Measurements from ENCODE around the gene CLASP2.

The CLASP2 gene

GRCh38 chr3:33646406-33646805 lies 71.6 kb downstream of the CLASP2 start:
- no peak for DNase-seq
- in situ Hi-C loops (cut with MboI; ENCODE audit: low pct_unique_long_range_greater_than_20kb, low sequenced_read_pairs), result loop anchor here (25.0 kb wide), 1 partner anchor 141 kb away; the partner anchor contains the start of gene PDCD6IP

- no peak for DNase-seq
- in situ Hi-C loops (cut with MboI; ENCODE audit: low pct_unique_long_range_greater_than_20kb, low sequenced_read_pairs), result loop anchor here (25.0 kb wide), 1 partner anchor 142 kb away; the partner anchor contains the start of gene PDCD6IP
These were observed 72.9 kb downstream of the CLASP2 start for GRCh38 chr3:33645060-33645647.

GRCh38 chr3:33644582-33644981 lies 73.5 kb downstream of the CLASP2 start:
- in situ Hi-C loops (cut with MboI; ENCODE audit: low pct_unique_long_range_greater_than_20kb, low sequenced_read_pairs), result loop anchor here (25.0 kb wide), 1 partner anchor 143 kb away; the partner anchor contains the start of gene PDCD6IP
- DNase-seq, result no peak

DNA sequence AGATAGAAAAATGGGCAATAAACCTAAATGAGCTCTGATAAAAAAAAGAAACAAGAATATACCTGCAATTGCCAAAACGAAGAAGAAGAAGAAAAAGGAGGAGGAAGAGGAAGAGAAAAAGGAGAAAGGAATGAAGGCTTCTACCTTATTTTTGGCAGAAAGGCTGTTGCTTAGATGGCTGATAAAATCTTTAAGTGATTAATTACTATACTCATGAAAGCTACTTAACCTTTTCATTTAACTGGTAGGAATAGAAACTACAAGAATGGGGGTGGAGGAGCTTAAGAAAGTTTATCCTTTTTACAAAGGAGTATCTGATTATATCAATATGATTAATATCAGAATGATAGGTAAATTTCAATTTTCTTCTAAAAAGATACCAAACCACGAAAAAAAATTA lies 75.2 kb downstream of the CLASP2 start:
- in situ Hi-C loops (cut with MboI; ENCODE audit: low pct_unique_long_range_greater_than_20kb, low sequenced_read_pairs), result loop anchor here (25.0 kb wide), 1 partner anchor 144 kb away; the partner anchor contains the start of gene PDCD6IP

DNA sequence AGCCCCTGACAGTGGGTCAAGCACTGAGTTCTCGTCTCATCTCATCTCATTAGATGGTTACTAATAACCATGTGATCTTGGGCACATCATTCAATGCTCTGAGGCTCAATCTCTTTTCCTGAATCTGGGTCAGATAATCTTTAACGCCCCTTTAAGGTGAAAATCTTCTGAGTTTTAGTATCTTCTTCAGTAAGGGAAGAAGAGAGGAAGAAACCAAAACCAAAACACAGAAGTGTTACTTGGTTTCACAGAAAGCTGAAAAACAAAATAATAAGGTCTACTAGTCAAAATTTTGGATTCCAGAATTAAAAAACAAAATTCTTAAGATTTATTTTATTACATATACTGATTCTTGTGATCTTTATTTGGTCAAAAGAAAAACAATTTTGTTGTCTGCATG lies 78.2 kb downstream of the CLASP2 start:
- DNase-seq, result no peak
- in situ Hi-C loops (cut with MboI; ENCODE audit: low pct_unique_long_range_greater_than_20kb, low sequenced_read_pairs), result loop anchor here (25.0 kb wide), 1 partner anchor 147 kb away; the partner anchor contains the start of gene PDCD6IP

More for the DNA sequence above, 75.2 kb downstream of the CLASP2 start:
- no peak for DNase-seq

DNA sequence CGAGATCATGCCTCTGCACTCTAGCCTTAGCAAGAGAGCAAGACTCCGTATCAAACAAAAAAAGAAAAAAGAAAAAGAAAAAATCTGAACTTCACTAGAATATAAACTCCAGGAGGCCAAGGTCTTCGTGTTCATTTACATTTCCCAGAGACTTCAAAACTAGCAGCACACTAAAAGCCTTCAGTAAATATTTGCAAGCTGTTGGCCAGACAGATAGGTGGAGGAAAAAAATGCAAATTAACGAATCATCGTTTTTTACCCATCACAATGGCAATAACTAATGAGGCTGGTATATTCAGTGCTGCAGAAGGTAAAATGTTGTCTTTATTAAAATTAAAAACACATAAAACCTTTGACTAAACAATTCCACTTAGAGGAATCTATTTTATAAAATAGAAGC lies 80.6 kb downstream of the CLASP2 start:
- in situ Hi-C loops (cut with MboI; ENCODE audit: low pct_unique_long_range_greater_than_20kb, low sequenced_read_pairs), result loop anchor here (25.0 kb wide), 1 partner anchor 150 kb away; the partner anchor contains the start of gene PDCD6IP

DNA sequence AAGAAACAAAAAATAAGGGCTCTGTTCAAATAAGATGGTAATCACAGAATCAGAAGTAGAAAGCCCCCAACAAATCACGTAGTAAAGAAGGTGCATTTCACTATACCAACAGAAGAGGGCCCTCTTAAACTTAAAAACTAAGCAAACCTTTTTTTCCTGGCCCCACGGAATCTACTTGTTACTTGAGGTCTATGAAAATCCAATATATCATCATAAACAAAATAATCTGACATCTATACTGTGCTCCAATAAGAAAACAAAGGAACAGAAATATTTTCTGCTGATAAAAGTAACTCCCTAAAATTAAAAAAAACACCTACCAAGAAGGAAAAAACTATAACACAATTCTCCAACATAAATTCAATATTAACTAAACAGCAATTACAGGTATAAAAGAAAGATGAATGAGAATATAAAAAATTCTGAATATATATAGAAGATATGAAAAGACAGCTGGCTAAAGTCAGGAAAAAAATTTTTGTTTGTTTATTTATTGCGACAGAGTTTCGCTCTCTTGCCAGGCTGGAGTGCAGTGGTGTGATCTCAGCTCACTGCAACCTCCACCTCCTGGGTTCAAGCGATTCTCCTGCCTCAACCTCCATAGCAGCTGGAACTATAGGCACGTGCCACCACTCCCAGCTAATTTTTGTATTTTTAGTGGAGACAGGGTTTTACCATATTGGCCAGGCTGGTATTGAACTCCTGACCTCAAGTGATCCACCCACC lies 81.8 kb downstream of the CLASP2 start:
- in situ Hi-C loops (cut with MboI; ENCODE audit: low pct_unique_long_range_greater_than_20kb, low sequenced_read_pairs), result loop anchor here (25.0 kb wide), 1 partner anchor 151 kb away; the partner anchor contains the start of gene PDCD6IP

More for the DNA sequence above, 80.6 kb downstream of the CLASP2 start:
- no peak for DNase-seq

GRCh38 chr3:33634262-33634661 lies 83.8 kb downstream of the CLASP2 start:
- in situ Hi-C loops (cut with MboI; ENCODE audit: low pct_unique_long_range_greater_than_20kb, low sequenced_read_pairs), result loop anchor here (25.0 kb wide), 1 partner anchor 153 kb away; the partner anchor contains the start of gene PDCD6IP
- DNase-seq, result no peak

More for the DNA sequence above, 81.8 kb downstream of the CLASP2 start:
- peak; percentile 80 for DNase-seq

DNA sequence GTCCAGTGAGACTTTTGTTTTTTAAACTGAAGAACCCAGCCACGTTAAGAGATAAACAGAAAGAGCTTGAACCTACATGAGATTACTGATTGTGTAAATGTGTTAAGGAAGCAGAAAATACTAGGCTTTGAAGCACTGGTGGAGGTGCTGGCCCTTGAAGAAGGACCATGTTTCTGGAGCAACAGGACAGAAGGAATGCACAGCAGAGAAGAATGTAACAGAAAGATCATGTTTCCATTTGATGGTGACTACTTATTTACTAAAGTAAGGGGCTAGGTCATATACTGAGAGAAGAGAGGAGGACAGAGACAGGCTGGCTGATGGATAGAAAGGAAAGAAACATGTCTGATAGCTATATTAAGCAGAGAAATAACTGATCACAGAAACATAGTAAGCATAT lies 88.8 kb downstream of the CLASP2 start:
- in situ Hi-C loops (cut with MboI; ENCODE audit: low pct_unique_long_range_greater_than_20kb, low sequenced_read_pairs), result loop anchor here (25.0 kb wide), 1 partner anchor 158 kb away; the partner anchor contains the start of gene PDCD6IP

DNA sequence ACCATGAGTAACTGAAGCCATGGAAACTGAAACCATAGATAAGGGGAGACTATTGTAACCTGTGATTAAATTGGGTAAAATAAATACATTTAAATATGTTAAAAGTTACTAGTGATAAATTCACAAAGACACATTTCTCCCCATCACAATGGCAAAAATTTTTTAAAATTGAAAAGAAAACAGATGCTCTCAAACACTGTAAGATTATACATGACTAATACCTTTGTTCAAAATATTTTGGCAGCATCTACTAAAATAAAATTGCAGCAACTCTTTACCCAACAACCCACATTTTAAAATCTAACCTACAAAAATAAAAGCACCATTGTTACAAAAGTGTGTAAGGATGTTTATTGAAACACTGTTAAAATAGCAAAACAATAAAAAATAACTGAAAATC lies 93.3 kb downstream of the CLASP2 start:
- DNase-seq, result no peak
- in situ Hi-C loops (cut with MboI; ENCODE audit: low pct_unique_long_range_greater_than_20kb, low sequenced_read_pairs), result loop anchor here (25.0 kb wide), 1 partner anchor 163 kb away; the partner anchor contains the start of gene PDCD6IP

More for the DNA sequence above, 88.8 kb downstream of the CLASP2 start:
- DNase-seq, result no peak

- in situ Hi-C loops (cut with MboI; ENCODE audit: low pct_unique_long_range_greater_than_20kb, low sequenced_read_pairs), result no loop called here
These were observed 105.0 kb downstream of the CLASP2 start for GRCh38 chr3:33613041-33613440.

GRCh38 chr3:33612607-33613006 lies 105.4 kb downstream of the CLASP2 start:
- in situ Hi-C loops (cut with MboI; ENCODE audit: low pct_unique_long_range_greater_than_20kb, low sequenced_read_pairs), result no loop called here
- DNase-seq, result no peak

More at GRCh38 chr3:33613041-33613440, 105.0 kb downstream of the CLASP2 start:
- no peak for DNase-seq

DNA sequence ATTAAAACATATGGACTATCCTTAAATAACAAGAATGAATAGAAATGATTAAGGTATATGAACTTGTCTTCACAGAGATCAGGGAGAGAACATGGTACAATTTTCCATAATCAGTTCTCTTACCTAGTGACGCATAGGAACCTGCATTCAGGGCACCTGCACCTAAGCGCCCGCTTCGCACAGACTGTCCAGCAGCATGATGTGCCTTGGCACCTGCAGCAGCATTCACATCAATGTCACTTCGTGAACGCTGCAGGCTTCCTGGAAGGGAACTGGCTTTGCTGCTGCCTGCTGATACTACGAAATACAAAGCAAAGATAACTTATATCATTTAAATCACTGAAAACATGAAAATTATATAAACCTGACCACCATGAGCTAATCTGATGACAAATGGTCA lies 115.2 kb downstream of the CLASP2 start:
- no peak for DNase-seq
- in situ Hi-C loops (cut with MboI; ENCODE audit: low pct_unique_long_range_greater_than_20kb, low sequenced_read_pairs), result no loop called here

DNA sequence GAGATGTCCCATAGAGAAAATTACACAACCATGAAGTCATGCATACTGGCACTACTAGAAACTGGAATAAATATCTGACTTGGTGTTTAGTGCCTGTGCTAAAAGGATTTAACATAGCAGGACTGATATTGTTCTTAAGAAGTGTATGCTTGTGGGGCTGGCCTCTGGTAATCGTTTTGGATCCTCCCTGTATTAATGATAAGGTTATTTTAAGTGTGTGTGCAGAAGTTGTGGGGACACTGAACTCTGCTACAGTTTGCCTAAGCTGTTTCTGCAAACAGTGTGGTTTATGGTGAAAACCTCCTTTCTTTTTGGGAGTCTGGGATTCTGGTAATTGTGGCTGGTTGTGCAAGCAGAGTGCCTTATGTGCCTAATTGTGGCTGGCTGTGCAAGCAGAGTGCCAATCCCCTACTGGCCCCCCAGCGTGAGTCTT lies 120.8 kb downstream of the CLASP2 start:
- DNase-seq, result peak; percentile 9
- in situ Hi-C loops (cut with MboI; ENCODE audit: low pct_unique_long_range_greater_than_20kb, low sequenced_read_pairs), result no loop called here

GRCh38 chr3:33592999-33593398 lies 125.1 kb downstream of the CLASP2 start:
- no peak for DNase-seq
- in situ Hi-C loops (cut with MboI; ENCODE audit: low pct_unique_long_range_greater_than_20kb, low sequenced_read_pairs), result no loop called here

- in situ Hi-C loops (cut with MboI; ENCODE audit: low pct_unique_long_range_greater_than_20kb, low sequenced_read_pairs), result no loop called here
- DNase-seq, result no peak
These were observed 127.5 kb downstream of the CLASP2 start for GRCh38 chr3:33590541-33590940.

GRCh38 chr3:33586402-33586801 lies 131.7 kb downstream of the CLASP2 start:
- DNase-seq, result no peak
- in situ Hi-C loops (cut with MboI; ENCODE audit: low pct_unique_long_range_greater_than_20kb, low sequenced_read_pairs), result no loop called here

DNA sequence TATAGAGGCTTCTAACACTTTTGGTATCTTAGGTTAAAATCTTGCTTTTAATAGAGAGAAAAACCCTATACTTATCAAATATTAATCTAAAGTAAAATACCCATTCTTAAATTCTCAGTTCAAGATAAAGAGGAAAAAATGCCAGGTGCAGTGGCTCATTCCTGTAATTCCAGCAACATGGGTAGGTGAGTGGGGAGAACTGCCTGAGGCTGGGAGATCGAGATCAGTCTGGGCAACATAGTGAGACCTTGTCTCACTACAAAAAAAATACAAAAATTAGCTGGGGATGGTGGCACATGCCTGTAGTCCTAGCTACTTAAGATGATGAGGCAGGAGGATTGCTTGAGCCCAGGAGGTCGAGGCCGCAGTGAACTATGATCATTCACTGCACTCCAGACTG lies 135.8 kb downstream of the CLASP2 start:
- in situ Hi-C loops (cut with MboI; ENCODE audit: low pct_unique_long_range_greater_than_20kb, low sequenced_read_pairs), result no loop called here
- no peak for DNase-seq

- in situ Hi-C loops (cut with MboI; ENCODE audit: low pct_unique_long_range_greater_than_20kb, low sequenced_read_pairs), result no loop called here
- no peak for DNase-seq
These were observed 136.4 kb downstream of the CLASP2 start for GRCh38 chr3:33581666-33582065.

DNA sequence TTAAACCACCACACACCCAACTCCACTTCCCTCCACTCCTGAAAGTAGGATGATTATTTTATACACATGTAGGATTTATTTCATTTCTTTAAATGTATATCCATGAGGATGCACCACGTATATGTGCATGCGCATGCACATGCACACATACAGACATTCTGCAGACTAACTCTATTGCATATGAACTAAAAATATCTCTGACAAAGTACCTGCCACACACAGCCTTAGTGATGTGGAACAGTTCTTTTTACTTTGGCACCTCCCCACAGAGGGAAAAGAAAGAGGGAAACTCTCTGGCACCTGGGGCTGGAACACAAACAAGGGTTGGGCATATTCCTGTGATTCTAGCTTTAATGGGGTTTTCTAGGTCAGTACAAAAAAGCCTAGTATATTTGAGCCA lies 138.2 kb downstream of the CLASP2 start:
- DNase-seq, result no peak
- in situ Hi-C loops (cut with MboI; ENCODE audit: low pct_unique_long_range_greater_than_20kb, low sequenced_read_pairs), result no loop called here

All from KBM-7 (cell line).